Fibroblast of lung (primary cell): Measurements from ENCODE around the gene CAPZB. TPM values are rescaled to one million over a fixed set of nuclear protein-coding genes. Genes with fewer than 3 reads are reported as not detected.

Experiments used
- DNase-seq, 2 donors: peaks; one replicate each; pipeline versions ENCODE4 v3.0.0 to v3.0.0-alpha.2; 2010; ENCODE audit warnings: low read depth in 2 of 2
- H2AFZ ChIP-seq: 2 replicates; pipeline ENCODE4 v1.5.1; 2012; ENCODE audit warnings: low read length, control low read depth, inconsistent platforms
- H3K27ac ChIP-seq: 2 replicates; pipeline ENCODE4 v1.5.1; 2011; ENCODE audit warnings: low read length, control low read depth; ENCODE audit not compliant: insufficient read depth
- H3K27me3 ChIP-seq: 2 replicates; pipeline ENCODE4 v1.5.1; 2011; ENCODE audit warnings: mild to moderate bottlenecking, low read length; ENCODE audit not compliant: control insufficient read depth, insufficient read depth
- H3K36me3 ChIP-seq: 2 replicates; pipeline ENCODE4 v1.5.1; 2011; ENCODE audit warnings: low read length; ENCODE audit not compliant: control insufficient read depth, insufficient read depth
- H3K4me1 ChIP-seq: 2 replicates; pipeline ENCODE4 v1.5.1; 2011; ENCODE audit warnings: low read length; ENCODE audit not compliant: control insufficient read depth, insufficient read depth; ENCODE audit errors: extremely low read depth
- H3K4me2 ChIP-seq: 2 replicates; pipeline ENCODE4 v1.5.1; 2011; ENCODE audit warnings: low read length, control low read depth; ENCODE audit not compliant: insufficient read depth; ENCODE audit errors: extremely low read depth
- H3K4me3 ChIP-seq, 4 experiments: fragments of 200-600 bp in 1 of 4; sonication (generic) in 1 of 4; replicated peaks in 1 of 4; 2 replicates each; pipeline ENCODE4 v1.5.1; 2011 to 2016; ENCODE audit warnings: low read length in 4 of 4, low read depth in 3 of 4, mild to moderate bottlenecking in 3 of 4, control low read depth in 2 of 4, inconsistent platforms in 1 of 4, mixed read lengths in 1 of 4; ENCODE audit not compliant: insufficient read depth in 1 of 4; ENCODE audit errors: control extremely low read depth in 1 of 4
- H3K79me2 ChIP-seq: 2 replicates; pipeline ENCODE4 v1.5.1; 2012; ENCODE audit warnings: mild to moderate bottlenecking, low read length, inconsistent platforms; ENCODE audit not compliant: control insufficient read depth, insufficient read depth
- H3K9ac ChIP-seq: 2 replicates; pipeline ENCODE4 v1.5.1; 2011; ENCODE audit warnings: mild to moderate bottlenecking, low read length, control low read depth; ENCODE audit not compliant: insufficient read depth
- H3K9me3 ChIP-seq: 2 replicates; pipeline ENCODE4 v1.5.1; 2012; ENCODE audit warnings: low read depth, low read length; ENCODE audit not compliant: control insufficient read depth, insufficient read depth
- H4K20me1 ChIP-seq: 2 replicates; pipeline ENCODE4 v1.5.1; 2011; ENCODE audit warnings: low read length; ENCODE audit not compliant: control insufficient read depth, insufficient read depth; ENCODE audit errors: extremely low read depth
- CTCF ChIP-seq, 2 donors: IDR thresholded peaks in 1 of 2; conservative IDR thresholded peaks in 1 of 2; 1 replicate in 1 of 2; 2 replicates in 1 of 2; pipeline ENCODE4 v1.5.1; 2011 to 2012; ENCODE audit warnings: low read length in 2 of 2, control low read depth in 1 of 2, inconsistent platforms in 1 of 2, low read depth in 1 of 2, mild to moderate bottlenecking in 1 of 2
- EZH2 ChIP-seq: IDR thresholded peaks from 2 replicates; pipeline ENCODE4 v1.5.1; 2012; ENCODE audit warnings: low read length, control low read depth, mild to moderate bottlenecking; ENCODE audit errors: missing control alignments
- polyA plus RNA-seq, 2 donors: library from polyadenylated mRNA; depleted of rRNA in 1 of 2; stranded (reverse) in 1 of 2; unstranded in 1 of 2; fragments of >200 nt; gene quantifications; 2 replicates each; pipeline ENCODE4 v1.2.1, GENCODE V29; 2011 to 2012; ENCODE audit warnings: missing spikeins in 1 of 2
- total RNA-seq: library from RNA; depleted of rRNA; stranded (reverse); fragments of >200 nt; gene quantifications from 2 replicates; pipeline ENCODE4 v1.2.1, GENCODE V29; 2014

The CAPZB gene
- total and polyA plus RNA-seq, 2 donors (not counting 1 experiment from before 2014, with no cell fraction given): 104 to 495 TPM

- H3K9me3 ChIP-seq: no peaks in the 10 kb centered on the region
- no peak overlapping the region for H3K9ac ChIP-seq
- no peak overlapping the region for H3K4me2 ChIP-seq
- H2AFZ ChIP-seq: no peak overlapping the region
- no peaks in the 10 kb centered on the region for H4K20me1 ChIP-seq
- H3K4me3 ChIP-seq: no peak overlapping the region
- no peak for DNase-seq
- no peak for TF ChIP-seq CTCF (conservative IDR thresholded peaks at IDR 0.05 in 1 of 2, IDR thresholded peaks at IDR 0.05 in 1 of 2; ENCODE audit: low read depth in 1 of 2, low read length in 2 of 2)
- peak overlapping the region; percentile 19 for H3K27ac ChIP-seq
- no peaks in the 10 kb centered on the region for H3K27me3 ChIP-seq
- H3K79me2 ChIP-seq: peaks cover 75% of the 10 kb centered on the region
- H3K36me3 ChIP-seq: no peaks in the 10 kb centered on the region
- peaks cover 36% of the 10 kb centered on the region for H3K4me1 ChIP-seq
Observed at GRCh38 chr1:19396280-19396679, 89.1 kb downstream of the CAPZB start.

- no peaks in the 10 kb centered on the region for H3K36me3 ChIP-seq
- H3K4me3 ChIP-seq: no peak overlapping the region
- no peak overlapping the region for H2AFZ ChIP-seq
- H3K27ac ChIP-seq: peak overlapping the region; percentile 19
- peaks cover 35% of the 10 kb centered on the region for H3K4me1 ChIP-seq
- TF ChIP-seq CTCF (conservative IDR thresholded peaks at IDR 0.05 in 1 of 2, IDR thresholded peaks at IDR 0.05 in 1 of 2; ENCODE audit: low read depth in 1 of 2, low read length in 2 of 2): no peak
- TF ChIP-seq EZH2: no peak
- H4K20me1 ChIP-seq: no peaks in the 10 kb centered on the region
- H3K4me2 ChIP-seq: no peak overlapping the region
- no peaks in the 10 kb centered on the region for H3K27me3 ChIP-seq
- peak; percentile 28 to 69 for DNase-seq
- no peaks in the 10 kb centered on the region for H3K9me3 ChIP-seq
- peaks cover 74% of the 10 kb centered on the region for H3K79me2 ChIP-seq
- H3K9ac ChIP-seq: no peak overlapping the region
Observed at GRCh38 chr1:19395678-19396192, 89.6 kb downstream of the CAPZB start.

GRCh38 chr1:19393046-19393445 is 92.3 kb downstream of the CAPZB start:
- H3K4me1 ChIP-seq: peaks cover 36% of the 10 kb centered on the region
- H3K27ac ChIP-seq: peak overlapping the region; percentile 5
- H3K27me3 ChIP-seq: no peaks in the 10 kb centered on the region
- no peaks in the 10 kb centered on the region for H3K36me3 ChIP-seq
- no peak overlapping the region for H3K9ac ChIP-seq
- no peak overlapping the region for H3K4me2 ChIP-seq
- peaks cover 79% of the 10 kb centered on the region for H3K79me2 ChIP-seq
- H4K20me1 ChIP-seq: no peaks in the 10 kb centered on the region
- H2AFZ ChIP-seq: no peak overlapping the region
- H3K4me3 ChIP-seq: no peak overlapping the region
- no peak for DNase-seq
- H3K9me3 ChIP-seq: no peaks in the 10 kb centered on the region
- TF ChIP-seq EZH2 (no peak), CTCF (conservative IDR thresholded peaks at IDR 0.05 in 1 of 2, IDR thresholded peaks at IDR 0.05 in 1 of 2; ENCODE audit: low read depth in 1 of 2, low read length in 2 of 2) (no peak)
